Activated T-cell treated with anti-CD3 and anti-CD28 coated beads, Interleukin-2, amount 50 U/mL, for 72 hours (primary cell): ENCODE data around the gene FGFR4. TPM values are rescaled to one million over a fixed set of nuclear protein-coding genes. Genes with fewer than 3 reads are reported as not detected.
"Not testable (repeated sequence)": the region's sequence is repeated elsewhere in the genome, so short reads cannot be mapped to it uniquely, and the experiment has no call there.

ENCODE experiments used
- ATAC-seq, 2 donors: fragments of 150-1000 bp; cut with Tn5 transposase; replicated peaks in 1 of 2; 2 replicates each; pipeline ENCODE4 v1.10.0; 2021; ENCODE audit warnings: moderate library complexity in 2 of 2, mild to moderate bottlenecking in 1 of 2
- DNase-seq, 2 donors: peaks; one replicate each; pipeline ENCODE4 v3.0.0; 2021 to 2022; ENCODE audit warnings: mixed read lengths in 1 of 2
- H3K27ac Mint-ChIP-seq: one replicate; pipeline ENCODE4 v1.8.0; 2022; ENCODE audit warnings: mild to moderate bottlenecking, moderate library complexity, mixed read lengths
- H3K27me3 Mint-ChIP-seq: one replicate; pipeline ENCODE4 v1.8.0; 2022; ENCODE audit warnings: low read depth, mixed read lengths
- H3K36me3 Mint-ChIP-seq, 2 donors: one replicate each; pipeline ENCODE4 v1.8.0; 2022; ENCODE audit warnings: mixed read lengths in 2 of 2, mild to moderate bottlenecking in 1 of 2; ENCODE audit not compliant: insufficient read depth in 2 of 2
- H3K4me1 Mint-ChIP-seq: one replicate; pipeline ENCODE4 v1.8.0; 2022; ENCODE audit warnings: low read depth, mixed read lengths
- H3K4me3 Mint-ChIP-seq, 2 donors: one replicate each; pipeline ENCODE4 v1.8.0; 2022; ENCODE audit warnings: mild to moderate bottlenecking in 2 of 2, mixed read lengths in 2 of 2, moderate library complexity in 2 of 2
- H3K9me3 Mint-ChIP-seq, 2 donors: one replicate each; pipeline ENCODE4 v1.8.0; 2022; ENCODE audit warnings: mixed read lengths in 2 of 2
- total RNA-seq, 2 donors: library from RNA; stranded (reverse); gene quantifications; one replicate each; pipeline ENCODE4 v1.2.3, GENCODE V29; 2022

Gene FGFR4
- 1 to 10 TPM in 1 of 2 donors, under 1 TPM in 1; 0.62 to 1.1 TPM for total RNA-seq

DNA sequence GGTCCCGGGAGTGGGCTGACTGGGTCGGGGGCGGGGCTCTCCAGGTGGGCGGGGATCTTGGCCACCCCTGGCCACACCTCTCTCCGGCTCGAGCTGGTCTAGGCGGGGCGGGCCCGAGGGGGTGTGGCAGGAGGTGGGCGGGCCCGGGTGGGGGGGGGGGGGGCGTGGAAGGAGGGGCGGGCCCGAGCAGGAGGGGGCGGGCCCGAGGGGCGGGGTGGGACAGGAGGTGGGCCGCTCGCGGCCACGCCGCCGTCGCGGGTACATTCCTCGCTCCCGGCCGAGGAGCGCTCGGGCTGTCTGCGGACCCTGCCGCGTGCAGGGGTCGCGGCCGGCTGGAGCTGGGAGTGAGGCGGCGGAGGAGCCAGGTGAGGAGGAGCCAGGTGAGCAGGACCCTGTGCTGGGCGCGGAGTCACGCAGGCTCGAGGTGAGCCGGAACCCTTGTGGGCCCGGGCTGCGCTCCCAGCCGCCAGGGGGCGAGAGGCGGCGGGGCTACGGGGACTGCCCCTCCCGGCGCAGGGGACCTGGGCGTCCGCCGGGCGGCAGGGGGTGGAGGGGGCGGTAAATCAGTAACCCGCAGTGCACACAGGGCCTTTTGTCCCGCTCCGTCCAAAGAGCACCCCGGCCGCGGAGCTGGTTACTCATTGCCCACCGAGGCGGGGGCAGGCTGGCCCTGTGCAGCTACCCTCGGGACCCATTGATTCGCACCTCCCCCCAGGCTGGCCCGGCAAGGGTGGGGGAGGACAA, at the start of gene FGFR4:
Gene FGFR4 (plus strand): TSS at position 262 of the 744 bp plus-strand sequence. CDS start 2,688 bp downstream, outside the sequence.
- Mint-ChIP-seq H3K27ac (no peak within 1 kb of the TSS), H3K9me3 (no peaks in the 10 kb centered on the region), H3K27me3 (peaks cover 42% of the 10 kb centered on the region), H3K4me3 (peak within 1 kb of the TSS; percentile 57 to 79), H3K36me3 (no peaks in the 10 kb centered on the region), H3K4me1 (peaks cover 6% of the 10 kb centered on the region)
- DNase-seq, result peak; percentile 68 to 77
- ATAC-seq, result peak; percentile 84 to 86

DNA sequence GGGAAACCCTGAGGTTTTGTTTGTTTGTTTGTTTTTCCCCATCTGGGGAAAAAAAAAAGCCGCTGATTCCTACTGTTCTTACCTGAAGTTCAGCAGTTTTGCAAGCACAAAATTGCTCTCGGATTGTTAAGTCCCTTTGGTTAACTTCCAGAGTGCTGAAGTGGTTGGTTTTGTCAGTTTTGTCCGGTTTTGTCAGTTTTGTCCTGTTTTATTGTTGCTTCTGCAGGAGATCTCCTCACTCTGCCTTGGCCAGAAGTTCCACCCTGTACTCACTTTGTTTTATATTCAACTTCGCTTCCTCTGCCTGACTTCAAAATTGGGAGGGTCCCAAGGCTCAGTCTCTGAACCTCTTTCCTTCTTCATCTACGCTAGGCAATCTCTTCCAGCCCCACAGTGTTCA, 49.8 kb upstream of the FGFR4 start:
- Mint-ChIP-seq H3K4me3 (no peak overlapping the region), H3K9me3 (no peaks in the 10 kb centered on the region), H3K27ac (no peak overlapping the region), H3K36me3 (peaks cover 0 to 9% of the 10 kb centered on the region in 2 donors), H3K27me3 (no peaks in the 10 kb centered on the region), H3K4me1 (peaks cover 32% of the 10 kb centered on the region)
- DNase-seq (no peak), ATAC-seq (no peak)

DNA sequence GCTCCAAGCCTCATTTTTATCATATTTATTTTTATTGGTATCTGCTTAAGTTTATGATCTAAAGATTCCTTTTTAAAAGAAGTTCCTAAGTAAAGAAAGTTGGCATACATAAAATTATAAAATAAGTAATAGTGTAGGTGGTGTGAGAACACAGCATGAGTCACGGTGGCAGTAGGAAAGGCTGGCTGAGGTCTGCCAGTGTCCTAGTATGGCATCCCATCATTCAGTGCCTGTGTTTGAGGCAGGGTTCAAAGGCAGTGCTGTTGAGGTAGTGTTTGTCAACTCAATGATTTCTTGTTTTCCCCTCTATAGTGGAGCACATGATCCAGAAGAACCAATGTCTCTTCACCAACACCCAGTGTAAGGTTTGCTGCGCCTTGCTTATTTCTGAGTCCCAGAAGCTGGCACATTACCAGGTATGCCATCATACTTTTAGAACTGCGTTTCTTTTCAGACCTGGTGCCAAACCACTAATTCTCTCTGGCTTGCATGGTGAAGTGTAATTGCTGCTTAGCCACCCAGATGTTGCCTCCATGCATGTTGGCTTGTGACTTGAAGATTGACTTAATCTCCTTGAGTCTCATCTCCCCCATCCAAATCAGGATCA, 45.8 kb upstream of the FGFR4 start:
- peak overlapping the region; percentile 23 for H3K27ac Mint-ChIP-seq
- ATAC-seq, result no peak
- DNase-seq, result no peak
- peaks cover 7% of the 10 kb centered on the region for H3K4me1 Mint-ChIP-seq
- H3K4me3 Mint-ChIP-seq, result no peak overlapping the region
- H3K27me3 Mint-ChIP-seq, result no peaks in the 10 kb centered on the region
- H3K36me3 Mint-ChIP-seq, result peaks cover 0 to 13% of the 10 kb centered on the region in 2 donors
- no peaks in the 10 kb centered on the region for H3K9me3 Mint-ChIP-seq

DNA sequence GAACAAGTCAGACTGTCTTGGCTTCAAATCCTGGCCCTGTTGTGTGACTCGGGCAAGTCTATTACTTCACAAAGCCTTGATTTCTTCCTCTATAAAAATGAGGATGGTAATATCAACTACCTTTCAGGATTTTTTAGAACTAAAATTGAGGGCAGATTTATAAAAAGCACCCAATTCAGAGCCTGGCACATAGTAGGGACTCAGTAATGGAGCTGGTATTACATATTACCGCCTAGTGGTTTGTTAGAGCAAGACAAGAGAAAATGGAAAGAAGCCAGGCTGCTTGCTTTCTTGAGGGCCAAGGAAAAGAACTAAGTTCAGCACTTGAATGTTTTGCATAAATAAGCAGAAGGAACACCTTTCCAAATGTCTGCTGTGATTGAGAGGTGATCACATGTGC, 44.8 kb upstream of the FGFR4 start:
- H3K4me3 Mint-ChIP-seq, result no peak overlapping the region
- no peak for ATAC-seq
- no peaks in the 10 kb centered on the region for H3K4me1 Mint-ChIP-seq
- no peak for DNase-seq
- H3K9me3 Mint-ChIP-seq, result no peaks in the 10 kb centered on the region
- peaks cover 0 to 10% of the 10 kb centered on the region in 2 donors for H3K36me3 Mint-ChIP-seq
- H3K27me3 Mint-ChIP-seq, result no peaks in the 10 kb centered on the region
- H3K27ac Mint-ChIP-seq, result no peak overlapping the region

DNA sequence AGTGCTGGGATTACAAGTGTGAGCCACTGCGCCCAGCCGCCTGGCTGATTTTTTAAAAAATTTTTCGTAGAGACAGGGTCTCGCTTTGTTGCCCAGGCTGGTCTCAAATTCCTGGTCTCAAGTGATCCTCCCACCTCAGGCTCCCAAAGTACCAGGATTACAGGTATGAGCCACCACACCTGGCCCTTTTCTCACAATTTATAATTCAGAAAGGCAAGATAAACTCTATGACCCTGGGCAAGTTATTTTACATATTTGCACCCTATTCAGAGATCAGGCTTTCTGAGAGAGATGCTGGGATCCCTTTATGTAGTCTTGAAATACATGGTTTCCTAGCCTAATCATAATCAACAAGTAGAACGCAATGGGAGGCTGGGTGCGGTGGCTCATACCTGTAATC, 43.6 kb upstream of the FGFR4 start:
- no peaks in the 10 kb centered on the region for H3K9me3 Mint-ChIP-seq
- no peaks in the 10 kb centered on the region for H3K4me1 Mint-ChIP-seq
- peaks cover 0 to 12% of the 10 kb centered on the region in 2 donors for H3K36me3 Mint-ChIP-seq
- H3K27ac Mint-ChIP-seq, result no peak overlapping the region
- no peaks in the 10 kb centered on the region for H3K27me3 Mint-ChIP-seq
- DNase-seq (no peak), ATAC-seq (no peak)
- H3K4me3 Mint-ChIP-seq, result no peak overlapping the region

DNA sequence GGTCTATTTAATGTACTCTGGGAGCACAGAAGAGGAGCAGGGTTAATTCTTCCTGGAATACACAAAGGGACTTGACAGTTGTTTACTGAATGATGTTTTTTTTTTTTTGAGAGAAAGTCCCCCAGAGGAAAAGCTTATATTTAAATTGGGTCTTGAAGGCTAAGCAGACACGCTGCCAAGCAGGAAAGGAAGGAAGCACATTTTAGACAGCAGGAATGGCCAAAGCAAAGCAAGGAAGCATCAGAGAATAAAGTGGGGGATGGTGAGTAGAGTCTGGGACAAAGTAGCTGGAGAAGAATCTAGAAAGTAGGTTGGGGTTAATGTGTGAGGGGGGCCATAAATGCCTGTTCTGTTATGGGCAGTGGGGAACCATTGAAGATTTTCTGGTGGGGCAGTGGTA, 42.8 kb upstream of the FGFR4 start:
- Mint-ChIP-seq H3K9me3 (no peaks in the 10 kb centered on the region), H3K27me3 (no peaks in the 10 kb centered on the region), H3K27ac (no peak overlapping the region), H3K4me1 (no peaks in the 10 kb centered on the region), H3K36me3 (peaks cover 0 to 12% of the 10 kb centered on the region in 2 donors), H3K4me3 (no peak overlapping the region)
- ATAC-seq (no peak), DNase-seq (no peak)

DNA sequence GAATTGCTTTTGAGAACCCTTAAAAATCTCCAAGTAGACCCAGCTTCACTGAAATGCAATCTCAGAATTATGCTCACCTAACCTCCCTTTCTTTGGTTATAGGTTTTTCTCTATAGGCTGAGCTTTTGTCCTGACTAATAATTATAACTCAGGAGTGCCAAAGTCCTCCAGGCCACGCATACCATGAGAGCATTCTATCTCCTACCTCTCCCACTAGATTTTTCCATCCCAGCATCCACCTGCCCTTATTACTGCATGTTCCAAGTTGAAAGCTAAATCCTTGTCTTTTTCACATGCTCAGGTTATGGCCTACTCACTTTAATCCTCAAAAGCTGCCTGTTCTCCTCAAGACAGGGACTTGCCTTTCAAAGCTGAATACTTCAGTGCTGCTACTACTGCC, 42.1 kb upstream of the FGFR4 start:
- H3K9me3 Mint-ChIP-seq, result no peaks in the 10 kb centered on the region
- no peak for DNase-seq
- H3K4me3 Mint-ChIP-seq, result no peak overlapping the region
- H3K36me3 Mint-ChIP-seq, result peaks cover 0 to 12% of the 10 kb centered on the region in 2 donors
- no peaks in the 10 kb centered on the region for H3K27me3 Mint-ChIP-seq
- peak overlapping the region; percentile 90 for H3K27ac Mint-ChIP-seq
- no peak for ATAC-seq
- no peaks in the 10 kb centered on the region for H3K4me1 Mint-ChIP-seq

DNA sequence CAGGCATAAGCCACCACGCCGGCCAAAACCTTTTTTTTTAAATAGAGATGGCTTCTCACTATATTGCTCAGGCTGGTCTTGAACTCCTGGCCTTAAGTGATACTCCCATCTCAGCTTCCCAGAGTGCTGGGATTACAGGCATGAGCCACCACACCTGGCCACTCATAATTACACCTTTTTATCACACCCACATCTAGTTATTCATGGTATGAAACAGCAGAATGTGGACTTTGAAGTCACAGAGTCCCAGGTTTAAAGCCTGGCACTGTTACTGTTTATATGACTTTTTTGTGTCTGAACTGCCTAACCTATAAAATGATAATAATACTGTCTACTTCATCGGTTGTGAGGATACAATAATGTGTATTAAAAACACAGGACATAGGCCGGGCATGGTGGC, 41.1 kb upstream of the FGFR4 start:
- Mint-ChIP-seq H3K4me1 (no peaks in the 10 kb centered on the region), H3K36me3 (peaks cover 0 to 12% of the 10 kb centered on the region in 2 donors), H3K4me3 (no peak overlapping the region), H3K27me3 (no peaks in the 10 kb centered on the region), H3K27ac (no peak overlapping the region), H3K9me3 (no peaks in the 10 kb centered on the region)
- ATAC-seq (no peak), DNase-seq (no peak)

DNA sequence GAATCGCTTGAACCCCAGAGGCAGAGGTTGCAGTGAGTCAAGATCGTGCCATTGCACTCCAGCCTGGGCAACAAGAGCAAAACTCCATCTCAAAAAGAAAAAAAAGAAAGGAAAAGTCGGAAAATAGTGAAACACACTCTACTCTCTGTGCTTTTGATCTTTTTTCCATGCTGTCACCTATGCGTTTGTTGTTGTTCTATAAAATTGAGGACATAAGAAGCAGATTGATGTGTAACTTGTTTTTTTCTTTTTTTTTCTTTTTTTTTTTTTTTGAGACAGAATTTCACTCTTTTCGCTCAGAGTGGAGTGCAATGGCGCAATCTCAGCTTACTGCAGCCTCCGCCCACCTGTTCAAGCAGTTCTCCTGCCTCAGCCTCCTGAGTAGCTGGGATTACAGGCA, 38.2 kb upstream of the FGFR4 start:
- not testable (repeated sequence) for ATAC-seq, H3K4me3 Mint-ChIP-seq, H3K9me3 Mint-ChIP-seq, DNase-seq, H3K4me1 Mint-ChIP-seq, H3K27ac Mint-ChIP-seq, H3K27me3 Mint-ChIP-seq, H3K36me3 Mint-ChIP-seq

DNA sequence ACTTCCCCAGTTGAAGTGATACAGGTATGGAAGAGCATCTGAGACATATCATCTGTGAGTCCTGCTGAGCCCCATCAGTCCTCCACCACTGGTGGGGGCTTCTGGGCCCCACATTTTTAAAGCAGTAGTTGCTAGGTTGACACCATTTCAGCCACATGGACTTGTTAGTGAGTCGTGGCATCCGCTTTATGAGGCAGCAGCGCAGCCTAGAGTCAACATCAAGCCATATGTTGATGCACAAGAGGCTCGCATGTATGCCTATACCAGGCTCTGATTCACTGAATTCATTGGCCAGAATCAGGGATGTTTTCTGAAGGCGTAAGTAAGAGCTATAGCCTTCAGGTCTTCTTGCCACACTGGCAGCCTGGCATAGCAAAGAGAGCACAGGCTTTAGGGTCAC, 37.4 kb upstream of the FGFR4 start:
- no peaks in the 10 kb centered on the region for H3K27me3 Mint-ChIP-seq
- H3K4me1 Mint-ChIP-seq, result no peaks in the 10 kb centered on the region
- no peaks in the 10 kb centered on the region for H3K9me3 Mint-ChIP-seq
- H3K36me3 Mint-ChIP-seq, result peaks cover 0 to 2% of the 10 kb centered on the region in 2 donors
- no peak overlapping the region for H3K4me3 Mint-ChIP-seq
- DNase-seq (no peak), ATAC-seq (no peak)
- no peak overlapping the region for H3K27ac Mint-ChIP-seq

DNA sequence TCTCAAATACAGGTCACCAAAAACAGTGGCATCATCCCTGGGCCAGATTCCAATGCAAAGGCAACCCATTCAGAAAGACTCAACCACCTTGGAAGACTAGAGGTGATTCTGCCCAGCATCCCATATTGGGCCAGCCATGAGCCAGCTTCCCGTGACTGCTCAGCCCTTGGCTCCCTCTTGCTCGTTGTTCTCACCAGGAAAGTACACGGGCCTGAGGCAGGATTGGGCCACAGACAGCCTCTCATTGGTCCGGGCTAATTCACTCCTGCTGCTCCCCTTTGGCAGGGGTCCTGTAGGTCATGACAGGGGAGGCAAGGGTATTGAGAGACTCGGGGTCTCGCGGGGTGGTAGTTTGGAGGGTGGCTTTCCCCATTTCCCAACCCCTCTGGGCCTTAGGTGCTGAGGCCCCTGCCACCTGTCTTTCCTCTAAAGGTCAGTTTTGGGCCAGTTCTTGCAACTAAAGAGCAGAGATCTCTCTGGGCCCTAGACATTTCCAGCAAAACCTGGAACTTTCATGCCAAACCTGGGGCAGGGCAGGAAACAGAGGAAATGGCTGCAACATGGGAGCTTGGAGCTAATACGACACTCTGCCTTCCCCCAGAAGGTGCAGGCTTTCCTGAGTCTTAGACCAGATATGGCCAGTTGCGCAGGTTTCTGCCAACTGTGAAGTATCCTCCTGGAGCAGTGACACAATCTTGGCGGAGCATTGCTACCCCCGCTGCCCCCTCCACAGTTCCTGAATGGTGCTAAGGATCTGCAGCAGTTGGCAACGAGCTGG, 22.0 kb upstream of the FGFR4 start:
- no peaks in the 10 kb centered on the region for H3K4me1 Mint-ChIP-seq
- no peak for DNase-seq
- no peak overlapping the region for H3K27ac Mint-ChIP-seq
- no peak for ATAC-seq
- H3K9me3 Mint-ChIP-seq, result no peaks in the 10 kb centered on the region
- no peaks in the 10 kb centered on the region for H3K27me3 Mint-ChIP-seq
- peaks cover 2% of the 10 kb centered on the region in 2 donors for H3K36me3 Mint-ChIP-seq
- H3K4me3 Mint-ChIP-seq, result no peak overlapping the region

DNA sequence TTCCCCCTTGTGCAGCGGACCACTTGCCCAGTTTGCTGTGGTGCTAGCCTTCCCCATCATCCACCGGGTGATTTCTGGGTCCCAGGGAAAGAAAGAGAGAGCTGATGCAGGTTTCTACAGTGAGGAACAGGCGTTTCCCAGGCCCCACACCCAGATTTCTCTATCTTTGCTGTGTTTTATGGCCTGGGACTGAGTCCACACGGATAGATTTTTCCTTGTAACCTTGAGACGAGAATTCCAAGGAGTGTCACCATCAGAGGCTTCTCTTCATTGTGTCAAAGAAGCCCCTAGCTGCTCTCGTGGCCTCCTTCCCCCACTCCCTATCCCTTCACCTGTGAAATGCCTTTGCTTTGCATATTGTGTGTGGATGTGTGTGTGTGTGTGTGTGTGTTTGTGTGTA, 21.2 kb upstream of the FGFR4 start:
- Mint-ChIP-seq H3K9me3 (no peaks in the 10 kb centered on the region), H3K27ac (no peak overlapping the region), H3K4me3 (no peak overlapping the region), H3K27me3 (no peaks in the 10 kb centered on the region), H3K4me1 (no peaks in the 10 kb centered on the region), H3K36me3 (peaks cover 2% of the 10 kb centered on the region in 2 donors)
- DNase-seq, result no peak
- no peak for ATAC-seq

DNA sequence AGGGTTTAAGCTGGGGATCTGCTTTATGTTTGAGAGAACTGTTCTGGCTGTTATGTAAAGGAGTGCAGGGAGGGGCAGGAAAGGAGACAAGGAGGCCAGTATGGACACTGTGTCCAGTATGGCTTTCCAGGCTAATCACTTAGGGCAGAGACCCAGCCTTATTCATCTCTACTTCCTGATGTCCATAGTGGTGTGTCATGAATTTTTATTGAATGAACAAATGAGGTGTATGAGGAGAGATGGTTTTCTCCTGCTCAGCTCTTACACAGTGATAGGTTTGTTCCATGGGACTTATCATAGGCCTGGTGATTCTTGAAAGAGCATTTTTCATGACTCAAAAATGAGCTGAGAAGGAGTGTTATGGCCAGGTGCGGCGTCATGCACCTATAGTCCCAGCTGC, 20.5 kb upstream of the FGFR4 start:
- Mint-ChIP-seq H3K9me3 (no peaks in the 10 kb centered on the region), H3K4me3 (no peak overlapping the region), H3K36me3 (peaks cover 2% of the 10 kb centered on the region in 2 donors), H3K27ac (no peak overlapping the region), H3K27me3 (no peaks in the 10 kb centered on the region), H3K4me1 (no peaks in the 10 kb centered on the region)
- DNase-seq (no peak), ATAC-seq (no peak)
